NCI-H748 treated with DMSO at 0.1 percent for 48 hours (cell line): Measurements from ENCODE around the gene HHIPL1.

Experiments used
- DNase-seq: peaks from one replicate; lab custom pipeline; 2025; lab: John Stamatoyannopoulos, UW

HHIPL1 gene

GRCh38 chr14:99716091-99716849 is 71.3 kb downstream of the HHIPL1 start:
- no peak for DNase-seq

- no peak for DNase-seq
Measured at GRCh38 chr14:99716850-99717681, 72.1 kb downstream of the HHIPL1 start.

GRCh38 chr14:99717682-99718013 is 72.7 kb downstream of the HHIPL1 start:
- no peak for DNase-seq

GRCh38 chr14:99718031-99718810 is 73.3 kb downstream of the HHIPL1 start:
- DNase-seq, result no peak

GRCh38 chr14:99718811-99719192 is 73.9 kb downstream of the HHIPL1 start:
- DNase-seq, result no peak

- no peak for DNase-seq
Measured at GRCh38 chr14:99720941-99721791, 76.2 kb downstream of the HHIPL1 start.

GRCh38 chr14:99721792-99722516 is 77.0 kb downstream of the HHIPL1 start:
- no peak for DNase-seq

- DNase-seq, result no peak
Measured at GRCh38 chr14:99722741-99723140, 77.8 kb downstream of the HHIPL1 start.

- no peak for DNase-seq
Measured at GRCh38 chr14:99724196-99724891, 79.4 kb downstream of the HHIPL1 start.

GRCh38 chr14:99724939-99725773 is 80.2 kb downstream of the HHIPL1 start:
- DNase-seq, result no peak

- DNase-seq, result no peak
Measured at GRCh38 chr14:99725774-99726537, 81.0 kb downstream of the HHIPL1 start.

- DNase-seq, result no peak
Measured at GRCh38 chr14:99726538-99727095, 81.7 kb downstream of the HHIPL1 start.

- no peak for DNase-seq
Measured at GRCh38 chr14:99727096-99727870, 82.4 kb downstream of the HHIPL1 start.

GRCh38 chr14:99728231-99728920 is 83.4 kb downstream of the HHIPL1 start:
- no peak for DNase-seq

GRCh38 chr14:99728981-99729451 is 84.1 kb downstream of the HHIPL1 start:
- DNase-seq, result no peak
